ENCODE data around the gene MICAL2. TPM values are rescaled to one million over a fixed set of nuclear protein-coding genes. Genes with fewer than 3 reads are reported as not detected.

Gene MICAL2
- total and polyA plus RNA-seq, 2 donors (not counting 1 experiment from before 2014, with no cell fraction given) = 0.32 to 0.40 TPM

GRCh38 chr11:12199231-12199948, 89.0 kb downstream of the MICAL2 start:
- H4K20me1 ChIP-seq (ENCODE audit: control insufficient read depth, insufficient read depth, low read length, poor library complexity, severe bottlenecking) = no peaks in the 10 kb centered on the region
- H3K4me1 ChIP-seq (ENCODE audit: control insufficient read depth in 2 of 2, insufficient read depth in 2 of 2, low read length in 2 of 2) = no peaks in the 10 kb centered on the region
- intact Hi-C loops (cut with micrococcal nuclease) = no loop called here
- no peaks in the 10 kb centered on the region for H3K79me2 ChIP-seq (ENCODE audit: control insufficient read depth, insufficient read depth, low read length)
- no peaks in the 10 kb centered on the region for H3K27me3 ChIP-seq (replicated peaks in 1 of 4; ENCODE audit: control extremely low read depth in 1 of 4, control insufficient read depth in 3 of 4, insufficient read depth in 4 of 4, low read length in 3 of 4)
- no peaks in the 10 kb centered on the region for H3K9me3 Mint-ChIP-seq (ENCODE audit: insufficient read depth)
- H3K27me3 Mint-ChIP-seq = peaks cover 3% of the 10 kb centered on the region
- DNase-seq (no peak), ATAC-seq (ENCODE audit: low read depth) (no peak)
- no peaks in the 10 kb centered on the region for H3K36me3 ChIP-seq (replicated peaks in 1 of 2; ENCODE audit: control extremely low read depth in 1 of 2, control insufficient read depth in 1 of 2, extremely low read depth in 1 of 2, insufficient read depth in 2 of 2, low read length in 1 of 2)
- H3K9ac ChIP-seq (ENCODE audit: low read length) = no peak overlapping the region
- no peak overlapping the region for H3K27ac ChIP-seq (ENCODE audit: low read length in 2 of 2)
- no peak overlapping the region for H3K4me3 Mint-ChIP-seq
- WGBS (ENCODE audit: insufficient coverage) = 85% methylated on average over 13 of the region's 13 CpGs
- ChIA-PET CTCF (interaction anchor here (1.3 kb wide), 1 partner anchor 81 kb away, joined by 3 read pairs; no protein-coding TSS in a partner anchor), POLR2A (no interaction called here)
- H3K4me2 ChIP-seq (replicated peaks; ENCODE audit: low read depth, low read length, poor library complexity, severe bottlenecking) = no peak overlapping the region
- TF ChIP-seq CTCF (IDR thresholded peaks at IDR 0.05) = no peak
- TF ChIP-seq EZH2 (IDR thresholded peaks at IDR 0.05; ENCODE audit: borderline replicate concordance, insufficient read depth, low read depth, low read length, poor library complexity, severe bottlenecking) = no peak
- no peaks in the 10 kb centered on the region for H3K4me1 Mint-ChIP-seq
- H2AFZ ChIP-seq (ENCODE audit: insufficient read depth, low read depth, low read length, poor library complexity, severe bottlenecking) = no peak overlapping the region
- peaks cover 0 to 2% (median 0%) of the 10 kb centered on the region in 3 donors for H3K9me3 ChIP-seq (ENCODE audit: control extremely low read depth in 1 of 3, control insufficient read depth in 2 of 3, insufficient read depth in 1 of 3, low read length in 2 of 3)
- H3K27ac Mint-ChIP-seq = no peak overlapping the region
- H3K4me3 ChIP-seq (ENCODE audit: control extremely low read depth in 1 of 5, extremely low read depth in 1 of 5, insufficient read depth in 1 of 5, low read depth in 2 of 5, low read length in 4 of 5) = no peak overlapping the region

- no peaks in the 10 kb centered on the region for H3K4me1 ChIP-seq (ENCODE audit: control insufficient read depth in 2 of 2, insufficient read depth in 2 of 2, low read length in 2 of 2)
- H3K9me3 Mint-ChIP-seq (ENCODE audit: insufficient read depth) = no peaks in the 10 kb centered on the region
- H2AFZ ChIP-seq (ENCODE audit: insufficient read depth, low read depth, low read length, poor library complexity, severe bottlenecking) = no peak overlapping the region
- intact Hi-C loops (cut with micrococcal nuclease) = no loop called here
- H3K27ac Mint-ChIP-seq = no peak overlapping the region
- peaks cover 0 to 2% (median 0%) of the 10 kb centered on the region in 3 donors for H3K9me3 ChIP-seq (ENCODE audit: control extremely low read depth in 1 of 3, control insufficient read depth in 2 of 3, insufficient read depth in 1 of 3, low read length in 2 of 3)
- H3K27me3 Mint-ChIP-seq = peaks cover 3% of the 10 kb centered on the region
- ATAC-seq (ENCODE audit: low read depth) (no peak), DNase-seq (no peak)
- no peak overlapping the region for H3K9ac ChIP-seq (ENCODE audit: low read length)
- H3K4me3 Mint-ChIP-seq = no peak overlapping the region
- no peaks in the 10 kb centered on the region for H3K36me3 ChIP-seq (replicated peaks in 1 of 2; ENCODE audit: control extremely low read depth in 1 of 2, control insufficient read depth in 1 of 2, extremely low read depth in 1 of 2, insufficient read depth in 2 of 2, low read length in 1 of 2)
- no peak overlapping the region for H3K4me2 ChIP-seq (replicated peaks; ENCODE audit: low read depth, low read length, poor library complexity, severe bottlenecking)
- no peak overlapping the region for H3K4me3 ChIP-seq (ENCODE audit: control extremely low read depth in 1 of 5, extremely low read depth in 1 of 5, insufficient read depth in 1 of 5, low read depth in 2 of 5, low read length in 4 of 5)
- H3K79me2 ChIP-seq (ENCODE audit: control insufficient read depth, insufficient read depth, low read length) = no peaks in the 10 kb centered on the region
- no peak for TF ChIP-seq CTCF (IDR thresholded peaks at IDR 0.05)
- no peak for TF ChIP-seq EZH2 (IDR thresholded peaks at IDR 0.05; ENCODE audit: borderline replicate concordance, insufficient read depth, low read depth, low read length, poor library complexity, severe bottlenecking)
- H3K4me1 Mint-ChIP-seq = no peaks in the 10 kb centered on the region
- H3K27me3 ChIP-seq (replicated peaks in 1 of 4; ENCODE audit: control extremely low read depth in 1 of 4, control insufficient read depth in 3 of 4, insufficient read depth in 4 of 4, low read length in 3 of 4) = no peaks in the 10 kb centered on the region
- H4K20me1 ChIP-seq (ENCODE audit: control insufficient read depth, insufficient read depth, low read length, poor library complexity, severe bottlenecking) = no peaks in the 10 kb centered on the region
- WGBS (ENCODE audit: insufficient coverage) = 58% methylated on average over 12 of the region's 14 CpGs
- H3K27ac ChIP-seq (ENCODE audit: low read length in 2 of 2) = no peak overlapping the region
- CTCF ChIA-PET = interaction anchor here (1.3 kb wide), 1 partner anchor 33 kb away, joined by 3 read pairs; no protein-coding TSS in a partner anchor
- POLR2A ChIA-PET = no interaction called here
Measured at GRCh38 chr11:12200279-12200990, 90.0 kb downstream of the MICAL2 start.

All from B cell (primary cell).